GM19372 (cell line): ENCODE results near the gene ANK3.

Experiments used
- ATAC-seq: cut with Tn5 transposase; IDR thresholded peaks from one replicate; pipeline ENCODE4 v1.9.1; 2021; ENCODE audit warnings: mild to moderate bottlenecking, low read depth, moderate library complexity; ENCODE audit not compliant: unreplicated experiment

The ANK3 gene

DNA sequence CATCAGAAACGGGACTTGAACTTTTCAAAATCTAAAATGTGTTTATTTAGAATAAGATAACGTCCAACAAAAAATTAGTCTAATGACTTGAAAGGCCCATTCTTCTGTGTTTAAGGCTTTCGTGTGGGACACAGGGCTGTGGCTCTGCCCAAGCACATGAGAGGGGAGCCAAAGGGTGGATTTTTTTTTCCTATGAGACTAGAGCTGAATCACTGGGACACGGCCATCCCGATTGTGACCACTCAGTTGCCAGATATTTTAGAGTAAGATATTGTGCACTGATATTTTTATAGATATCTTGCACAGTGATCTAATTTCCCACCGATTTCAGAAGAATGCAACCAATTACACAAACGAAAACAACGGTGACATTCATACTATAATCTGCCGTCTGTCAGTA, 99.9 kb downstream of the ANK3 start:
- no peak for ATAC-seq

GRCh38 chr10:60288256-60288655, 101.4 kb downstream of the ANK3 start:
- no peak for ATAC-seq

DNA sequence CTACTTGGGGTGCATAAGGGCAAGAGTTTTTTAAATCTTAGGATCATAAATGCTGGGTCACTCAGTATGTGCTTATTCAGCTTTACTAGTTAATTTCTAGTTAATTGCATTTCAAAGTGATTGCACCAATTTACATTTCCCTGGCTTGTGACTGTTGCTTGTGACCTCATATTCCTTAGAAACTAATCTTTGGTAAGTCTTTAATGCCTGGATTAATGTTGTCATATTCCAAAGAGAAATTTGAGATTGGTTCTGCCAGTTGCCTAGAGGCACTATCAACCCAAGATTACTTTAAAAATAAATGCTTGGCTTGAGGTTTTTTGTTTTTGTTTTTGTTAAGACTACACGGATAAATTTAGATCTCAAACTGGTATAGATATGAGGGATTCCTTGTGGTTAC, 103.1 kb downstream of the ANK3 start:
- no peak for ATAC-seq

DNA sequence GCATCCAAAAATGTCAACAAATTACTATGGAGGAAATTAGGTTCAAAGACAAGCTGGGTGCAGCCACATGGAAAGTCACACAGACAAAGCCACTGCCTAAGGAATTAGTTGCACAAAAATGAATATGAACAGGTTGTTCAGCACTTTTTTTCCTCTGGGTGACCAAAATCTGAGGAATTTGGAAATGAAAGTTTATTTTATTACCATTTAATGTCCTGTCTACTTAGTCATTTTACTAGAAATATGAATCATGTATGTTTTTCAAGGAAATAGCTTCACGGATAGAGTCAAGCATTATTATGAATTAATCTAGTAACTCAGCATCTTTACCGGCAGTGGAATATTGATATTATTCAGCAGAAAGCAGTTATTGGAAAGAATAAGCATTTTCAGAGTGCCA, 106.3 kb downstream of the ANK3 start:
- ATAC-seq: no peak

DNA sequence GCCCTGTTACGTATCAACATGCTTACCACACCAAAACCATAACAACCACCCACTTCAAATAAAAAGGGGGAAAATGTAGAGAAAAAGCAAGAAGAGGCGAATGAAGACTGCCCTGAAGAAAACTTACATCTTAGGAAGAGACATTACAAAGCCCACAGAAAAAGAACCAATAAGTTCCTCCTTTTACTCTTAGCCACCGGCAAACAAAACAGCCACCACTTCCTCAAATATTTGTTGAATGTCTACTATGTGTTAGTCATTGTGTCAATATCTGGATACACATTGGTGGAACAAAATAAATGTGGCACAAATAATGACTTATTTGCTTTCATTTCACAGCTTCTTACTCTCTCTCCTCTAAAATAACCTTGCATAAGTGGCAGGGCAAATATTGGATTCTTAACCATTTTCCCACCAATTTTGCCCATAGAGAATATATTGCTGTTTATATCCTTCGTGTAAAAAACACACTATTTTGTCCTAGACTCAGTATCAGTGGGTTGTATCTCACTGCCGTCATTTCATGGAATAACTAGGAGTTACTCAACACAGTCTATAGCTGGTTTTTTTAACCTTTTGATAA, 106.8 kb downstream of the ANK3 start:
- ATAC-seq: no peak

GRCh38 chr10:60281792-60282353, 107.8 kb downstream of the ANK3 start:
- no peak for ATAC-seq

GRCh38 chr10:60281331-60281730, 108.3 kb downstream of the ANK3 start:
- ATAC-seq: no peak

- no peak for ATAC-seq
Measured at GRCh38 chr10:60280475-60280874, 109.2 kb downstream of the ANK3 start.

DNA sequence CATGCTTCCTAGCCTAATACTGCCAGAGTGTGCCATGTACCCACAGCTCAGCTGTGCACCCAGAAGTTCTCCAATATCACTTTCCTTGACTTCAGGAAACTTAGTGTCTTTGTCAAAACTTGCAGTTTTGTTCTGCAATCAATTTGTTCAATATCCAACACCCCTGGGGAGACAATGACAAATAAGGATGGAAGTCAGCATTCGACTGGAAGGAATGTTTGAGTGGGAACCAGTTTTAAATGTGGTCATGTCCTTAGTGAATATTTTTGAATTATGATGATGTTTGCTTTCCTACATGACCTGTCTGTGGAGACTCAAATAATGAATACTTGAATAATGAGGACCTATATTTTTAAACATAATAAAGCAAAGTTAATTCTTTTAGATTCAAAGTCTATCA, 112.0 kb downstream of the ANK3 start:
- ATAC-seq: no peak

DNA sequence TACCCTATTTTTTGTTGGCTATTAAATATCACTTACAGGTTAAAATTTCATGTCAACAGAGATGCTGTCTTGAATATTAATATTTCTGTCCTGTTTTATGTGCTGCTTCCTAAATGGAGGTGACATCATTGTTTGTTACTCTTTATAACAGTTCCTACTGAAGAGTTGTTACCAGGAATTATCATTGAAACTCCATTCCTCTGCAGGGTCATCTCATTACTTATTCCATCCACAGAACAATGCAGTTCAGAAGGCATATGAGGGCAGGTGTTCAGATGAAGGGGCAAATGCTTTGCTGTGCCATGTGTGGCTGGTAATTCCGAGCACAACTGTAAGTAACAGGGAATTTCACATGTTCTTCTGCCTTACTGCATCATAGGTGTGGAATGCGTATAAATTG, 113.4 kb downstream of the ANK3 start:
- no peak for ATAC-seq

DNA sequence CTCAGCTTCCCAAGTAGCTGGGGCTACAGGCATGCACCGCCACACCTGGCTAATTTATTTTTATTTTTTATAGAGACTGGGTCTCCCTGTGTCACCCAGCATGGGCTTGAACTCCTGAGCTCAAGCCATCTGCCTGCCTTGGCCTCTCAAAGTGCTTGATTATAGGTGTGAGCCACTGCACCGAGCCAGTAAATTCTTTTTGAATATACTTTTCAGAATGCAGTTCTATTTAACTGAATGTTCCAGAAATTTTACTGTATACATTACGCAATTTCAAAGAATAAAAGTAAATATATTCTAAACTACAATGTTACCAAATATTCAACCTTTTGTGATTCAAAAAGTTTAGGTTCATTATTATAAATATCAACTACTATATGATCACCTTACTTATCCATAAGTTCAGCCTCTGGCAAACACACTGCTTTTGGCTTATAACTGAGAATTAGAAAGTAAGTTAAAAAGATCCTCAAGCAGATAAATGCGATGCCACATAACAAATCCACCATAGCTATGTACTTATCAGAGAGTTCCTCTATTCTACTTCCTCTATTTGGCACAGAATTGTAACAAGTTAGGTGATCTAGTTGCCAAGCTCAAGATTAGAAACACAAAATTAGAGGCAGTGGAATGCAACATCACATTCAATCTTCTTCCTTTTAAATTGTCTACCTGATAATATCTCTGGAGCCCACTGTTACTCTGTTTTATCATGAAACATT, 118.2 kb downstream of the ANK3 start:
- no peak for ATAC-seq

- no peak for ATAC-seq
Measured at GRCh38 chr10:60270426-60270825, 119.2 kb downstream of the ANK3 start.

DNA sequence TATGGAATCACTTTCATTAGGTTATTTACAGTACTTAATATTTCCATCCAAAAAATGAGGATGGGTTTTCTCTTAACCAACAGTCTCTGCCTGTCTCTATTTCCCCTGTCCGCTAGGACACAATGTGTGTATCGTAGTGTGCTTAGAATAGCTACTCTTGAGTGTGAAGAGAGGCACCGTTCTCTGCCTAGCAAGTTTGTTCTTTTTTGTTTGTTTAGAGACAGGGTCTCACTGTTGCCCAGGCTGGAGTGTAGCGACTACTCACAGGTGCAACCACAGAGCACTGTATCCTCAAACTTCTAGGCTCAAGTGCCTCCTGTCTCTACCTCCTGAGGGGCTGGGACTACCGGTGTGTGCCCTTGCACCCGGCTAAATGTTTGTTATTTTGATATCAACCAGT, 121.9 kb downstream of the ANK3 start:
- no peak for ATAC-seq

DNA sequence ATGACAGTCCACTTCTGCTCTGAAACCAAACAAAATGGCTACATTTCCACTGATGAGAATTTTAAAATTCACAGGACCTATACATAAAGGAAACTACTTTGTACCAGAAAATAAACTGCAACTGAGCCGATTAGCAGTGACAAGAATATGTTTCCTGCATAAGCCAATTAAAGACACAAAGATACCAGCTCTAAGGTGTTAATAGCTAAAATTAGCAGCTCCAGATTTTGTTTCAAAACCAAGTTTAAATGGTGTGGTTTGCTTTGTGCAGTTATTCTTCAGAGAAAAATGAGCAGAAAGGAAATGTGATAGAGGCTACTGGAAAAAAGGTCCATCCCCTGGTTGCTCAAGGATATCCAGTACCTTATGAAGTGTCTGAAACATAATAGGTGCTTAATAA, 123.2 kb downstream of the ANK3 start:
- no peak for ATAC-seq

DNA sequence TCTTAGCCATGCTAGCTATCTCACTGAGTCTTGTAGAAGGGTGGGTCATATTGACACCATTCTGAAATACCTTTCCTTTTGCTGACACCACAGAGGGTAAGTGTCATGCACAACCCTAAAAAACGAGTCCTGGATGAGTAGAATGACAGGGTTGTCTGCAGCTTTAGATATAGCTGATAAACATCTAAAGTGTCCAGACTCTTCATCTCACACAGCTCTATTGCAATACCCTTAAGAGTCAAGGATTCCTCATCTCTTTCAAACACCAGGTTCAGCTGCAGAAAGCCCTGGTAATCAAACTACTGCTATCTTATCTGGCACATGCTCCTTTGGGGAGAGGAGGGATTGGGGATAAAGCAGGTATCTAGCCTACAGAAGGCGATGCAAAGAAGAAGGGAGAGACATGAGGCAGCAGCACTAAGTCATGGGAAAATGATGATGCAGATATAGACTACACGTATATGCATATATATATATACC, 127.0 kb downstream of the ANK3 start:
- ATAC-seq: no peak

DNA sequence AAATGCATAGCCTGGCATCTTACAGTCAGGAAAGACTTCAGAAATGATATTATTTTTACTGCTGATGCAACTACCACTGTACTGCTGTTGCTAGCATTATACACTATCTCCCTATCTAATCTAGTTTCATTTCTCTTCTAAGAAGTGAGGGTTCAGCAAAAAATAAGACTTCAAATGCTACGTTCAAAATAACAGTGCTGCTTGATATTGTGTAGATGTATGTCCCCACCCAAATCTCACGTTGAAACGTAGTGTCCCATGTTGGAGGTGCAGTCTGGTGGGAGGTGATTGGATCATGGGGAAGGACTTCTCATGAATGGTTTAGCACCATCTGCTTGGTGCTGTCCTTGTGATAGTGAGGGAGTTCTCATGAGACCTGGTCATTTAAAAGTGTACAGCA, 129.4 kb downstream of the ANK3 start:
- ATAC-seq: no peak

- ATAC-seq: no peak
Measured at GRCh38 chr10:60258429-60258797, 131.3 kb downstream of the ANK3 start.

- no peak for ATAC-seq
Measured at GRCh38 chr10:60257767-60258428, 131.8 kb downstream of the ANK3 start.

DNA sequence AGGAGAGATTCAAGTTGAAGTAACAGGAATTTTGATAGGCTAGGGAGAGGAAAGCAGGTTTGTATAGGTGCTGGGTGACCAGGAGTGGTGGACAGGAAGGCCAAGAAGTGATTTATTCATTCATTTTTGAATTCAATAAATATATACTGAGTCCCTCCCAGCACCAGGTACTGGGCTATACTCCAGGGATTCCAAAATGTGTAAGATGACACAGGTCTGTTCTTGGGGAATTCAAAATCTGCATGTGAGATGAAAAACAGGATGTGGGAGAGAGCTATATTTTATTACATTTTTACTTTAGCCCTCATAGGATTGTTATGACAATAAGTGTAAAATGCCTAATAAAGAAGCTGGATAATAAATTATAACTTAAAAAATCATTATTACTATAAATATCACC, 134.9 kb downstream of the ANK3 start:
- no peak for ATAC-seq

DNA sequence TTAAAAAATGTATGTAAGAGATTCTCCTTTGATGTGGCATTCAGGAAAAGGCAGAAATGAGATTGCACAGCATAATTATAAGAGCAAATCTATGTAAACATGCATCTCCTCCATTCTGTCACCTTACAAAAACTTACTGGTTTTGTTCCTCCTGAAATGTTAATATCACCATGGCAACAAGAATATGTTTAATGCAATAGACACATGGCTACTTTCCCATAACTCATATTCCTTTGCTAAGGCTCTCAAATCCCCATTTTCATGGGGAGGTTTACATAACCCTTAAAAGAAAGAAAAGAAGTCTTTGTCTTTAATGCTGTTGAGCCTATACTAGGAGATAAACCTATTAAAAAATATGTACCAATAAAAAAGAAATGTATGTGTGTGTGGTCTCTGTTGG, 136.2 kb downstream of the ANK3 start:
- ATAC-seq: no peak

- ATAC-seq: no peak
Measured at GRCh38 chr10:60252688-60253087, 137.0 kb downstream of the ANK3 start.

DNA sequence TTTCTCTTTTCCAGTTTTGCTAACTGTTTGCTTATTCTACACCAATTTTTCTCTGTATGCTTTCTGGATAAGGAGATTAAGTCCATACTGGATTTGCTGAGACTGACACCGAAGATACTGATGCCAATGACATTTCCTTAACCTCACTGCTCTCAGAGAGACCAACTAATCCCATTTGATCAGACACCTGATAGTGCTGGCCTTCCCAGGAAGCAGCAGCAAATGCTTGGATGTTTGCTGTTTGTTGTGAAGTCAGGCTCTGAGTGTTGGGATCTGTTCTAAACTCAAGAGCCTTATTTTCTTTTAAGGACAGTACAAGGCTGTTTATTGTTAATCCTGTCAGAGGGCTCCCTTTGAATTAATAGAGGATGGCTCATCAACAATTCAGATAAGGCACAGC, 143.3 kb downstream of the ANK3 start:
- ATAC-seq: no peak
